Progenitor cell of endocrine pancreas (in vitro differentiated cells): Measurements from ENCODE around the gene PNMT. TPM values are rescaled to one million over a fixed set of nuclear protein-coding genes. Genes with fewer than 3 reads are reported as not detected.

Source experiments
- DNase-seq: peaks from one replicate; pipeline ENCODE4 v3.0.0; 2021; ENCODE audit warnings: low spot score; ENCODE audit not compliant: unreplicated experiment
- H3K27ac Mint-ChIP-seq: 2 replicates; pipeline ENCODE4 v1.8.0; 2021; ENCODE audit warnings: mild to moderate bottlenecking, moderate library complexity, mixed read lengths
- H3K27me3 Mint-ChIP-seq: 2 replicates; pipeline ENCODE4 v1.8.0; 2021; ENCODE audit warnings: mixed read lengths
- H3K36me3 Mint-ChIP-seq: 2 replicates; pipeline ENCODE4 v1.8.0; 2022; ENCODE audit warnings: mixed read lengths; ENCODE audit not compliant: insufficient read depth
- H3K4me1 Mint-ChIP-seq: 2 replicates; pipeline ENCODE4 v1.8.0; 2021; ENCODE audit warnings: low read depth, mixed read lengths
- H3K4me3 Mint-ChIP-seq: 2 replicates; pipeline ENCODE4 v1.8.0; 2021; ENCODE audit warnings: low read depth, mild to moderate bottlenecking, moderate library complexity, mixed read lengths
- H3K9me3 Mint-ChIP-seq: 2 replicates; pipeline ENCODE4 v1.8.0; 2021; ENCODE audit warnings: low read depth, mixed read lengths
- CTCF ChIP-seq: fragments of 200-600 bp; sonication (generic); IDR thresholded peaks from one replicate; pipeline ENCODE4 v1.5.0; 2021; ENCODE audit warnings: antibody characterized with exemption, mild to moderate bottlenecking; ENCODE audit not compliant: unreplicated experiment
- total RNA-seq: library from RNA; stranded (reverse); gene quantifications from 2 replicates; pipeline ENCODE4 v1.2.1, GENCODE V29; 2021

Gene PNMT
- total RNA-seq, 1 donor from 2014 or later = 2.5 TPM

GRCh38 chr17:39703913-39704312 lies 35.7 kb downstream of the PNMT start:
- Mint-ChIP-seq H3K4me3 (no peak overlapping the region), H3K27ac (peak overlapping the region; percentile 39)
- no peak for TF ChIP-seq CTCF

GRCh38 chr17:39704821-39705551 lies 36.7 kb downstream of the PNMT start:
- no peak for DNase-seq
- Mint-ChIP-seq H3K4me3 (no peak overlapping the region), H3K9me3 (no peaks in the 10 kb centered on the region), H3K4me1 (peaks cover 41% of the 10 kb centered on the region), H3K36me3 (peaks cover 6% of the 10 kb centered on the region), H3K27ac (no peak overlapping the region), H3K27me3 (no peaks in the 10 kb centered on the region)
- TF ChIP-seq CTCF = no peak

More at GRCh38 chr17:39703913-39704312, 35.7 kb downstream of the PNMT start:
- peaks cover 45% of the 10 kb centered on the region for H3K4me1 Mint-ChIP-seq
- no peaks in the 10 kb centered on the region for H3K9me3 Mint-ChIP-seq
- no peaks in the 10 kb centered on the region for H3K27me3 Mint-ChIP-seq
- no peak for DNase-seq
- H3K36me3 Mint-ChIP-seq = peaks cover 3% of the 10 kb centered on the region

- Mint-ChIP-seq H3K4me3 (no peak overlapping the region), H3K4me1 (peaks cover 40% of the 10 kb centered on the region), H3K36me3 (peaks cover 6% of the 10 kb centered on the region), H3K27me3 (no peaks in the 10 kb centered on the region), H3K9me3 (no peaks in the 10 kb centered on the region), H3K27ac (no peak overlapping the region)
- DNase-seq = no peak
- no peak for TF ChIP-seq CTCF
Measured at GRCh38 chr17:39705786-39706348, 37.6 kb downstream of the PNMT start.

- Mint-ChIP-seq H3K4me1 (peaks cover 35% of the 10 kb centered on the region), H3K27ac (no peak overlapping the region)
Measured at GRCh38 chr17:39706383-39706782, 38.1 kb downstream of the PNMT start.

GRCh38 chr17:39706921-39707337 lies 38.7 kb downstream of the PNMT start:
- TF ChIP-seq CTCF = no peak
- no peaks in the 10 kb centered on the region for H3K9me3 Mint-ChIP-seq
- H3K27ac Mint-ChIP-seq = peak overlapping the region; percentile 88
- H3K4me3 Mint-ChIP-seq = no peak overlapping the region
- H3K4me1 Mint-ChIP-seq = peaks cover 30% of the 10 kb centered on the region
- DNase-seq = no peak
- H3K27me3 Mint-ChIP-seq = no peaks in the 10 kb centered on the region
- H3K36me3 Mint-ChIP-seq = peaks cover 6% of the 10 kb centered on the region

More at GRCh38 chr17:39706383-39706782, 38.1 kb downstream of the PNMT start:
- no peak for DNase-seq
- H3K9me3 Mint-ChIP-seq = no peaks in the 10 kb centered on the region
- no peak for TF ChIP-seq CTCF
- no peaks in the 10 kb centered on the region for H3K27me3 Mint-ChIP-seq
- no peak overlapping the region for H3K4me3 Mint-ChIP-seq
- peaks cover 6% of the 10 kb centered on the region for H3K36me3 Mint-ChIP-seq
